GOT3 (cell line): ENCODE data around the gene HAND2.

ENCODE experiments used
- DNase-seq: peaks from one replicate; lab custom pipeline; 2025; ENCODE audit warnings: mixed read lengths; lab: John Stamatoyannopoulos, UW

The HAND2 gene

DNA sequence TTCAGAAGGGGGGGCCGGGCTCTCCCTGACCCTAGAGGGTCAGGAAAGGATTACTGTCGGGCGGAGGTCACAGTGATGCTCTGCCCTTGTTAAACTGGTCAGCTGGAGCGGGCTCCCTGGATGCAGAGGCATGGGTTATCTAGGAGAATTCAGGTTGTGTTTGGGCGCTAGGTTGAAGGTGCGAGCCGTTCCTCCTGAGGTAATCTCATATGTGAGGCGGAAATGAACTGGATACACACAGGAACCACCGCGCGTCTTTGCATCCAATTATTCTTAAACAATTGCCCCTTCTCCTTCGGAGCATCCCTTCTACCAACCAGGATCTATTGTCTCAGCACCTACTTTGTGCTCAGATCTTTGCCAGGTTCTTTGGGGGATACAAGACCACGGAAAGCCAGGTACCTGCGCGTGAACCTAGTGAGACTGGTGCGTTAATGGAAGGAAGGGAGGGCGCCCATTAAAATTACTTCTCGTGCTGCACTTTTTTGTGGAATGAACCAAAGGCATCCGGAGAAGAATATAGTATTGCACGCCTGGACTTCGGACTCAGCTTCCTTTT lies 28.4 kb downstream of the HAND2 start:
- DNase-seq = no peak

DNA sequence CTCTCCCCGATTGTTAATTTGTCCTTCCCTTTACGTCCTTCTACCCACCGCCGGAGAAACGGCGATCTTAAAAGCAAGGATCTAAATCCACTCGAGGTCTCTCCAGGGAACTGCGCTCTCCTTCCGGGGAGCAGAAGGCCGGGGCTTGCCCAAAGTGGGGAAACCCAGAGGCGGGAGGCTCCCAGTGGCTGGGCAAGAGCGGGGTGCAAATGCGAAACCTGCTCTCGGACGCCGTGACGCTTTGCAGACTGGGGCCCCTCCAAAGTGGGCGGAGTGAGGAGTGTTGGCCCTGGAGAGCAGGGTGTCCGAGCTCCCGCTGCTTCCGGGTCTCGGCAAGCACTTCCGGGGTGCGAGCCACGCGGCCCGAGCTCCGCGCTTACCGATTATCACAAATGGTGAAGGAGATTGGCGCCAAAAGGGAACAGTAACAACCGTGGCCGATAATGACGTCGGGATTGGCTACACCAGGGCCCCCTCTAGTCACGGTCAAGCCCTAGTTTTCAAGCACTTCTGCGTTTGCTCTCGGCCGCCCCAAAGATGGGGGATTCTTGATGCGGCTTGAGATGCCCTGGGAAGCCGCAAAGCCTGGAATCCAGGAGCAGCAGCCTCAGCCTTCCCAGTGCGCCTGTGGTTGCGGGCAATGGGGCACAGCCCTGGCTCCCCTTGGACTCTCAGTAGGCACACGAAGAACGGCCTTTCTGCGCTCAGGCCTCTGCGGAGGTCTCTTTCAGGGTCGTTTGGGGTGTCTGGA lies 29.0 kb downstream of the HAND2 start:
- no peak for DNase-seq

DNA sequence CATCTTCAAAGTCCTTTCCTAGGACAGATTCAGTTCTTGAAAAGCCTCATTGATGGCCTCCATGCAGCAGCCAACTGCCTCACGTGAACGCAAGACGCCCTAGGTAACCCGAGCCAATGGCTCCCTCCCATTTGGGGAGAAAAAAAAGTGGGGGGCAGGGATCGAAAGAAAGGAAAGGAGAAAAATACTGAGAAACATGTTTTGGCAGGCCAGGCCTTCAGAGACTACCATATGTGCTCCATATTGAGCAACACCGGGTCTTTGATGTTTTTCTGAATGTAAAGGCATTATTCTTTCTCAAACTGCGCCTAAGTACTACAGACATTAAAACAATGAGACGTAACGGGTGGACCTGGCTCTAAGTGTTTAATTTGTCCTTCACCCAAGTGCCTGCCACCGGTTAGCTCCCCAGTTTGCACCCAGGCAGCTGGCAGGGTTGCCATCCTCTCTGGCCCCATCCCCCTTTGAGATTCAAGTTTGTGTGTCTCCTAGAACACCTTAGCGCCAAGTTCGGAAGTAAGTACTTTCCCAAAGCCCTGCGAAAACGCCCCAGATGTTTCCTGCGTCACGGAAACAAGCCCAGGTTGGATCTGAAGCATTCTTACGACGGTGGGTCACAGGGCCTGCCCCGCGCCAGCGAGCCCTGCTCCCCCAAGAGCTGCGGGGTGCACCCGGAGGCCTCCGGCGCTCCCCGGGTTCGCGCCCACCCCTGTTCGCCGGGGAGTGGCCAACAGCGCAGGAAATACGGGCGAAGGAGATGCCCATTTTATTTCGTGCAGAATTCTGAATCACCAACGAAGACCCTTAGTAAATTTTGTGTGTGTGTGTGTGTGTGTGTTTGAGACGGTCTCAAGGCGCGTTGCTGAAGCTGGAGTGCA lies 30.1 kb downstream of the HAND2 start:
- DNase-seq = no peak

DNA sequence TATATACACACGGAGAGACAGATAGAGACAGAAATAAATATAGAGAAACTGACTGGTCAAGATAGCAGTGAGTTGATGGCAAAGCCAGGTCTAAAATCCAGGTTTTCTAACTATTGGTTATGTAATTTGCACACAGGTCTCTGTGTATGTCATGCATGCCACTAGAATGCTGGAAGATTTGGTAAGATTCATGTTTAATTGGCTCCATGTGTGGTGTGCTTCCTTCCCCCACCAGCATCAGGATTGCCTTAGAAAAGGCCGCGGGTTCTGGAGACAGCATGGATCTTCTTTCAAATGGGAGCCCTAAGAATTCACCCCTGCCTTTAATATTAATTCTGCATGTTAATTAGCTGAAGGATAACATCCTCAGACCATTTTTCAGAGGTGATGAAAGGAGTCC lies 31.3 kb downstream of the HAND2 start:
- DNase-seq = no peak

DNA sequence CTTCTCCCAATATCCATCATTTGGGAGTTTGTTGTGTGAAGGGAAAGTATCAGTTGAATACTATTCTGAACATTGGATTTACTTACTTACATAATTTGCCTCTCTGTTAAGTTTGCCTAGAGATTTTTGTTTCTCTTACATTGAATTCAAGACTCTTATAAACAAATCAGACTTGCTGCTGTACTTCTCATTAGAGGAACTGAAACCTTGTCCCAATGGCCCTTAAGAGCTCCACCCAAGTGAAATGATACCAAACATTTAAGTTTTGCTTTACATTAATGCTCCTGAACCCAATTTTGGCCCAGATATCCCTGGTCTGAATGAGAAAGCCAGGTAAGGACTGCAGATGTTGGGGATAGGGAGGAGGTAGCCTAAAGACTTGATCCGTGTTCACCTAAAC lies 32.0 kb downstream of the HAND2 start:
- DNase-seq = no peak

DNA sequence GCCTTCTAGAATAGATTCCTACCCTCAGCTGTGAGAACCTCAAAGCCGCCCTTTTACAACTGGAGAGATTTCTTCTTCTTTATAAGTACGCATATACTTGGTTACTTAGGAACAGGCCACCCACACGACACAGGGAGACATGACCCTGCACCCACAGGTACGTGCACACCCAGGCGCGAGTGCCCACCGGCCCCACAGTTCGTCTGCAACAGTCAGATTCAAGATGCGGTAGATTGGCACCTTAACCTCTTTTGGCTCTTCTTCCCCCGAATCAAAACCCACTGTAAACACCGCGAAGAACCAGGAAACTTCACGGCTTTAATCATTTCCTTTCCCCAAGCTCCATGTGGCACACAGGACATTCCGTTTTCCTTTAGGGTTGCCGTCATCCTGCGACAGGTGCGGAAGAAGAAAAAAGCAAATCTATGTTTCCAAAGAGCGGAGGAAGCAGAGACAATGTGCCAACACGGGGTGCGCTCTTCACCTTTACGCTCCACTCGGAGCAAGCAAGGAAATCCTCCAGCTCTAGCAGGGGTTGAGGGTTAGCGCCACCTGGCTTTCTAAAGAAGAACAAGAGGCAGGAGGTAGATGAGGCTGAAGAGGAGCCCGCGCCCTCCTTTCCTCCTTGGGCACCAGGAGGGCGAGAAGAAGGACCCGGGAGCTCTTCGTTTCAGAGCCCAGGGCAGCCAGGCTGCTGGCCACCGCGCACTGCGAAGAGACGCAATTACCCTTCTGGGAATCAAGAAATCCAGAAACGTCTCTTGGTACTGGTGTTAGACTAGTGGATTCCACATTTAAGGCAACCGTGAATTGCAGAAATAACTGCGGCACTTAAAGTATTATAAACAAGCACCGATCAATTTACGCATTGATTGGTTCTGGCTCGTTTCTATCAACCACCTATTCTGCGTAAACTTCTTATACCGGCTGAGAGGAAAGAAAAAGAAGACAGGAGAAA lies 35.7 kb downstream of the HAND2 start:
- no peak for DNase-seq

DNA sequence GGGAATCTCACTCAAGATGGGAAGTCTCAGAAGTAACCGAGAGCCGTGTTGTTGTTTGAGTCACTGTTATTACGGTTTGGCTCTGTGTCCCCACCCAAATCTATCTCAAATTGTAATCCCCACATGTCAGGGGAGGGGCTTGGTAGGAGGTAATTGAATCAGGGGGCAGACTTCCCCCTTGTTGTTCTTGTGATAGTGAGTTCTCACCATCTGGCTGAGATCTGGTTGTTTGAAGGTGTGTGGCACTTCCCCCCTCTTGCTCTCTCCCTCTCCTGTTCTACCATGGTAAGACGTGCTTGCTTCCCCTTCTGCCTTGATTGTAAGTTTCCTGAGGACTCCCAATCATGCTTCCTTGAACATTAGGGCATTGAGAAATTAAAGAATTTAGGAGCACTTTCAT lies 37.0 kb downstream of the HAND2 start:
- no peak for DNase-seq

DNA sequence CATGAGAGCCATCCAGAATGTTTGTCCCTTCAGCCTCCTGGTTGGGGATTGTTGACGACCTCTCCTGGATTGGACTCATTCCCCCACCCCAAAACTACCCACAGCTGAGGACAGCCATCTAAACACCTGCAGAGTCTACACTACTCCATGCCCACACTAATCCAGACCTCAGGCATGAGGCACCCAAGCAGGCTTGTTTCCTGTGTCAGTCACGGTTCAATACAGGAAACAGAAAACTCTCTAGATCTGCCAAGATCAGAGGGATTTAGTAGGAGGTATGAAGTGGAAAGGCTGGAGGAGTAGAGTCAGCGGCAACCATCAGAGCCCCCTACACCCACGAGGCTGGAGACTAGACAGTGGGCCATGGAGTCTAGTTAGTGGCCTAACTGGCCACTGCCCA lies 37.7 kb downstream of the HAND2 start:
- no peak for DNase-seq

DNA sequence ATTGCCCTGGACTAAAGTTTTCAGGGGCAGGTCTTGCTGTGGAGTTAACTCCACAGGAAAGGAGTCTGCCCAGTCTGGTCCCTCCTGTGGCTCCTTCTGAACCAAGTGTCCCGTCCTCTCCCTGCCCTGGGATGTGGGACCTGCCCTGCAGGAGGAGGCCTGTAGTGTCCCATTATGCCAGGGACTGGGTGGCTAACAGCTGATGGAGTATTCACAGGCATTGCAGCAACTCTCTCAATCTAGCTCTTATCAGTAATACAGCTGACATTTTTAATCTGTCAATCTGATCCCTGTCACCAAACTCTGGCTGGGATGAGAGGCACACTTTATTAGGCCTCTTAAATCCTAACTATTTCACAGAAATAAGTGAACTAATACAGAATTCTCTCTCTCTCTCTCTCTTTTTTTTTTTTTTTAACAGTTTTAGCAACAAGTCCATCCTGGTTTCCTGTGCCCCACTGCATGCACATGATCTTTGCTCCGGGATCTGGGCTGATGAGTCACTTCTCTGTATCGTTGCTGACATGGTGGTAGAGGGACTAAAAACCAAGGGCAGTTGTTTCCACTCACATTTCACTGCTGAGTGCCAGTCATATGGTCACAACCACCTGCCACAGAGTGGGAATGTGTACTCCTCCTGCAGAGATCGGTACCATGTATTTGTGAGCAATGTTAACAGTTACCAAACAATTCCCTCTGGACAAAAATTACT lies 39.1 kb downstream of the HAND2 start:
- DNase-seq = no peak

DNA sequence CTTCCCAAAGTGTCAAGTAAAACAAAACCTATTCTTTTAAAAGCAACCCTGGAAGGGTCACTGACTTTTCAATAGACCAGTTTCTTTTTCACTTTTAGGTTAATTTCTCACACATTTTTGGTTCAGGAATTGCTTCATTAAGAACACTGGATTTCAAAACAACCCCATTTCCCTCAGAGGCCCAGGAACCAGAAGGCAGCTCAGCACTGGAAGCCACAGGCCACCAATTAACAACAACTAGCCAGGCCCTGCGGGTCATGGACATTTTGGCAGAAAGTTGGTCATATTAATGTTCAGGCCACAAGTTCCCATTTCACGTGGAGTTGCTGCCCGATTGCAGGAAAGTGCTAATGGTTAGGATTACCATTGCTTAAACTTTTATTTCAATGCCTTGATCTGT lies 39.8 kb downstream of the HAND2 start:
- DNase-seq = no peak

DNA sequence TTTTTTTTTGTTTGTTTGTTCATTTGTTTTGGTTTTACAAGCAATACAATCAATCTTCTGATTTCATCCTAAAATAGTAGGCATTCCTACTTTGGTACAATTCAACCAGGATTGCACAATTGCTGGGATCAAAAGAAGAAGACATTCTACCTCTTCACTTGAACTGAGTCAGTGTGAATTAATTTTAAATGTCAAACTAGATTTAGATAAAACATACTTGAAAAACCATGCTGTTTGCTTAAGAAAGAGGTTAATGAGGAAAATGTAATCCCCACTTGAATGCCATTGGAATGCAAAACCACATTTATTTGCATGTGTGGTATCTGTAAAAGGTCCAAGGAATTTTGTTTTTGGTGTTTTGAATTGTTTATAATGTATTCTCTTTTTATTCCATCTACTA lies 40.5 kb downstream of the HAND2 start:
- DNase-seq = no peak

DNA sequence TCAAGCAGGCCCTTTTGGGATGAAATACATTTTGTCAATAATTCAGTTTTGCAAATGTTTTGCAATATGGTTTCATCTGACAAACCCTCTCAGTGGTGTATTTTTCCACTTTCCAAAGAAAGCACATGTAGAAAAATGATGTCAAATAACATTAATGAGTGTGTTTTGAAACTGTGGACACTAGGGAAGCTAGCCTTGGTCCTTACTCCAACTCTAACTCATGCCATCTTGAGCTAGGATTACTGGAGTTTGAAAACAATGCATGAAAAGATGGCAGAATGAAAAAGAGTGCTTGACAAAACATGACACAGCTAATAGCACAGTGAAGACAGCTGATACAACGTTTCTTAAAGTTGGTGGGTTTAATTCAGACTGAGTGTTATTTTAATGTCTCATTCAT lies 41.4 kb downstream of the HAND2 start:
- no peak for DNase-seq

DNA sequence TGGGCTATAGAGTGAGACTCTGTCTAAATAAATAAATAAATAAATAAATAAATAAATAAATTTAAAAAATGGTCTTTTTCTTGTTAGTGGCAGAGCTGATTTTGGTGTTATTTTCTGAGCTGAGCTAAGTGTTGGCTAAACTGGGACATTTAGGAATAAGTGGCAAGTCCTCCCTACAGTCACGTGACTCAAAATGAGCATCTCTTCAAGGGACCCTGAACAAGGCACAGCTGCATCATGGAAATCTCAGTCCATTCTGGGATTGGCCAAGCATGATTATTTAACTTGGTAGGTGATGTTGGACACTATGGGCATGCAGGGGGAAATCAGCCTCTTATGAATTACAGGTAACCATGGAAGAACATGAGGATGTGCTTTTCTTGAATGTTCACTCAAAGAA lies 42.0 kb downstream of the HAND2 start:
- no peak for DNase-seq

DNA sequence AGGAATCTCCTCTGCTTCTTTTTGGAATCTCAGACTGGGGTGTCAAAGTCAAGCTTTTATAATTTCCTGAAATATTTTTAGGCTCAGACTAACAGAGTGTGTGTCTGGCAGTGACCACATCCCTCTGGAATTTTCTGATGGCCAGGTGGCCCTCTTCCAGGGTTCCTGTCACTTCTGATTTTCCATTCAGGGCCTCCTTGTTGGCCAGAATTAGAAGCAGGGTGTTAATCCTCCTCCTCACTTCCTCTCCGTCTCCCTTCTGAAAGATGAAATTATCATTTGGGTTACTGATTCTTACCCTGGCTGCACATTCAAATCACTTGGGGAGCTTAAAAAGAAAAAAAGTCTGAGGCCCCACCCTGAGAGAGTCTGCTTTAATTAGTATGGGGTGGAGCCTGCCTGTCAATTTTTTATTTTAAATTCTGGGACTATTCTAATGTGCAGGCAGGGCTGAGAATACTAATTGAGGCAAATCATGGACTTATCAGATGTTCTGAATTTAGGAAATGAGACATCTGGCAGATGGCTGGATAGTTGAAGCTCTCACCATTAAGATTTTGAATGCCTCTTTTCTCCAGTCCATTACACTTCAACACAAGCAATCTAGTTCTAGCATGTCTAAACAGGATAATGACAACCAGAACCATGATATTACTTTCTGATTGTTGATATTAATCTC lies 43.2 kb downstream of the HAND2 start:
- no peak for DNase-seq

DNA sequence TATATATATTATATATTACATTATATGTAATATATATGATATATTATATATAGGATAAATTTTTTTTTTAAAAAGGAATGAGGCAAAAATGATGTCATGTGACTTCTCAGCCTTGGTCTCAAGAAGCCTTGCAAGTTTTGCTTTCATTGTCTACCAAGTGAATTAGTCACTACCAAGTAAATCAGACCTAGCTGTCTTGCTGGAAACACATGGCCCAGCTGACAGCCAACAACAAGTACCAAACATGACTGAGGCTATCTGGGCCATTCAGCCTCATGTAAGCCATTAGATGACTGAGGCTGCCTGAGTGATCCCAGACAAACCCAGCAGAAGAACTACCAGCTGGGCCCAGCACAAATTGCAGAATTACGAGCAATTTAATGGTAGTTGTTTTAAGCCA lies 44.9 kb downstream of the HAND2 start:
- no peak for DNase-seq

DNA sequence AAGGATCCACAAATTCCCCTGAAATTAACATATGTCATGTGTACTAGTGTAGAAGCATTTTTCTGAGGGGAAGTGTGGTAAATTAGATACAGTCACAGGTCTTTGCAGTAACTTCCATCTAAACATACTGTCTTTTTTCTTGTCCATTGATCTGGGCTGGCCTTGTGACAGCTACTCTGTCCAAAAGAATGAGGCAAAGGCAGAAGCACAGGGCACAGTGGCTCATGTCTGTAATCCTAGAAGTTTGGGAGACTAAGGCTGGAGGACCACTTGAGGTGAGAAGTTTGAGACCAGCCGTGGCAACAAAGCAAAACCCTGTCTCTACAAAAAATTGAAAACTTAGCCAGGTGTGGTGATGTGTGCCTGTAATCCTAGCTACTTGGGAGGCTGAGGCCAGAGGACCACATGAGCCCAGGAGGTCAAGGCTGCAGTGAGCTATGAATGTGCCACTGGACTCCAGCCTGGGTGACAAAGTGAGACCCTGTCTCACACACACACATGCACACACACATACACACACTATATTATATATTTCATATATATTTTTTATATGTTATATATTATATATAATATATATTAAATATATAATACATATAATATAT lies 47.6 kb downstream of the HAND2 start:
- DNase-seq = no peak

DNA sequence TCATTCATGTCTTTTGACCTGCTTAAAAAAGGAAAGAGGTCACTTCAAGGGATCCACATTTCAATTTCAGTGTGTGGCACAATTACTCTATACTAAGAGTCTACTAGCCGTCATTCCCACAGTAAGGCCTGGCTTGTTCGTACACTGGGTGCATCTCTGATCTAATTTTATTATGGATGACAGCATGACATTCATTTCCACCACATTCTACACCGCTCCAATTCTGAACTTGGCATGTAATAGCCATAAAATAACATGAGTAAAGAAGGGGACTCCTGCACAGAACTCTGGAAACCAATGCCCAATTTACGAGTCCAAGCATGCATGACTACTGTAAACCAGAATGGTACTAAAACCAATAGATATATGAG lies 51.1 kb downstream of the HAND2 start:
- DNase-seq = no peak

DNA sequence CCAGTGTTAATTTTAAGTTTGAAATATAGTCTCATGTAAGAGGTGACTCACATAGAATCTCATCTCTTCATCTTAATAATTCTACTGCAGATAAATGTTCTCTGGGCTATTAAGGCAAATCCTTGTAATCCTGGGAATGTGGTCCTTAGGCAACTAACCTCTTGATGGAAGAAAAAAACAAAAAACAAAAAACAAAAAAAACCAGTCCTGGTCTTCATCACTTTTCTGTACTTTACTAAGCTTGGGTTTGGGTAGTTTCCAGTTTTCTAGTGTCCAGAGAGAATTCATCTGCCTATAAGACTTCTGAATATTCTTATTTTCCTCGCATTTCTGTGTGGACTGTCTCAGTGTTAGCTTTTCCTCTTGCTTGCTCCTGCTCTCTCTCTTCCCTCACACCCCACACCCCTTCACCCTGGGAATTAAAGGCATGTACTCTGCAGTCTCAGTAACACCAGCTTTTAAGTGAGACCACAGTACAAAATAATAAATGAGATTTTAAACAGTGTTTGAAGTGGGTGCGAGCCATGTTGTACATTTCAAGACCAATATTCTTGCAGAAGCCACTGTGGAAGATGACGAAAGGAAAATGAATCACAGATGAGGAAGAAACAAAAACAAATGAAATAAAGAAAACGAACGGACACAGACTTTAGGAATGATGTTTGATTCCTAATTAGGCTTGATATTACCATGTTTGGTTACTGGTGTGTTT lies 51.7 kb downstream of the HAND2 start:
- DNase-seq = no peak

DNA sequence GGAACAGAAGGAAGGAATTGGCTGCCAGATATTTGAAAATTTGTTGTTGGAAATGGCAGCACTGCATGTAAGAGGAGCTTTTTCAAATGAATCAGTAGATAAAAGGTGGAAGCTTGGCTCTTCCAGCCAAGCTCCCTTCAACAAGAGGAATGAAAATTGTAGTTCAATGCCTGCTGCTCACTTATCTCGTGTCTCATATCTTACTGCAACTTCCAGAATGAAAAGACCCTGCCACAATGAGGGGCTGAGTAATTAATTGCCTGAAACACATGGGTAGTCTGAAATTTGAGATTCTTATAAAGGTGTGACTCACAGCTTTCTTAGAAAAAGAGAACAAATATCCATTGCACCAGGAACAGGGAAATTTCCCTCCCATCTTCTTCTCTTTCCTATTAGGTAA lies 53.0 kb downstream of the HAND2 start:
- no peak for DNase-seq
